ENCODE measurements around the gene ABCG8.

DNA sequence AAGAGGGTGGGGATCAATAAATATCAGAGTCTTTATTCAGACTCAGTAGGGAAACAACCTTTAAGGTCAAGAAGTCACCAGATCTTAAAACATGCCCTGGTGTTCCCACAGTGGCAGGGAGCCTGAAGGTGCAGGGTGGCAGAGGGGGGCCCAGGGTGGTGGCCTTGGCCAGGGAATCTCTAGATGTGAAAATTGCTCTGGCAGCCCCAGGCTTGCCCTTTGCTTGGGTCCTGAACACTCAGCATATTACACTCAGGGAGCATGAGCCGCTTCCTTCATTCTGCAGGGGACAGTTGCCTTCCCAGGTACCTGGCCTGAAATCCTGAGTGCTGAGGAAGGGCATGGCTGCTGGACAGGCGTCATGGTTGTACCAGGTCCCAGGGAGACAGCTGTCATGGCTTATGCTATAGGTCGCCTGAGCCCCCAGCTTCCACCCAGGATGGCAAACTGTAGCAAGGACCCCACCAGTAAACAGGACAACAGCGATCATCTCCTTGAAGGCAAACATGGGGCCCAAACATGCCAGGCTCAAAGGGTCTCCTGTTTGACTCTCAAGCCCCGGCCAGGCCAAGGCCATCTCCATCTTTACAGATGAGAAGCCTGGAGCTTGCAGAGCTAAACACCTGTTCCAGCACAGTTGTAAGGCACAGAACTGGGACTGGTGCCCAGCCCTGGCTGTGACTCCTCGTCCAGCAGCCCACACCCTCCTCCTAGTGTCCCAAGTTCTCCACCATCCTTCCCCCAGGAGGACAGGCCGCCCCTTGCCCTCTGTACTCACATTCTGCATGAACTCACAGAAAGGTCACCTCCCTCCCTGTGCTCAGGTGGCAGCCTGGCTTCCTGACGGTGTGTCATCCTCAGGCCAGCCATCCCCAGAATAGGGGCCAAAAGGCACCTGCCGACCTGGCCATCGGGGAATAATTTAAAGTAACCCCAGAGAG lies 14.6 kb downstream of the ABCG8 start:
- TF ChIP-seq SP2 (IDR thresholded peaks at IDR 0.05; ENCODE audit: extremely low read depth, low read depth, low read length, poor library complexity, severe bottlenecking) (no peak), PURB (CRISPR knock-in tag; IDR thresholded peaks at IDR 0.05; ENCODE audit: low read depth) (no peak), CBX2 (IDR thresholded peaks at IDR 0.05; ENCODE audit: insufficient read depth, low read length, poor library complexity, severe bottlenecking) (no peak), RFX5 (IDR thresholded peaks at IDR 0.05; ENCODE audit: low read depth, low read length) (no peak), ELF4 (CRISPR knock-in tag; IDR thresholded peaks at IDR 0.05) (no peak), ZNF12 (CRISPR knock-in tag; IDR thresholded peaks at IDR 0.05) (no peak)
- TF ChIP-seq, protein P1, sequence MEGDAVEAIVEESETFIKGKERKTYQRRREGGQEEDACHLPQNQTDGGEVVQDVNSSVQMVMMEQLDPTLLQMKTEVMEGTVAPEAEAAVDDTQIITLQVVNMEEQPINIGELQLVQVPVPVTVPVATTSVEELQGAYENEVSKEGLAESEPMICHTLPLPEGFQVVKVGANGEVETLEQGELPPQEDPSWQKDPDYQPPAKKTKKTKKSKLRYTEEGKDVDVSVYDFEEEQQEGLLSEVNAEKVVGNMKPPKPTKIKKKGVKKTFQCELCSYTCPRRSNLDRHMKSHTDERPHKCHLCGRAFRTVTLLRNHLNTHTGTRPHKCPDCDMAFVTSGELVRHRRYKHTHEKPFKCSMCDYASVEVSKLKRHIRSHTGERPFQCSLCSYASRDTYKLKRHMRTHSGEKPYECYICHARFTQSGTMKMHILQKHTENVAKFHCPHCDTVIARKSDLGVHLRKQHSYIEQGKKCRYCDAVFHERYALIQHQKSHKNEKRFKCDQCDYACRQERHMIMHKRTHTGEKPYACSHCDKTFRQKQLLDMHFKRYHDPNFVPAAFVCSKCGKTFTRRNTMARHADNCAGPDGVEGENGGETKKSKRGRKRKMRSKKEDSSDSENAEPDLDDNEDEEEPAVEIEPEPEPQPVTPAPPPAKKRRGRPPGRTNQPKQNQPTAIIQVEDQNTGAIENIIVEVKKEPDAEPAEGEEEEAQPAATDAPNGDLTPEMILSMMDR (IDR thresholded peaks at IDR 0.05 in 2 of 3, conservative IDR thresholded peaks at IDR 0.05 in 1 of 3; ENCODE audit: insufficient read depth in 2 of 3, low read depth in 1 of 3, low read length in 3 of 3), result no peak
- TF ChIP-seq, protein P2, sequence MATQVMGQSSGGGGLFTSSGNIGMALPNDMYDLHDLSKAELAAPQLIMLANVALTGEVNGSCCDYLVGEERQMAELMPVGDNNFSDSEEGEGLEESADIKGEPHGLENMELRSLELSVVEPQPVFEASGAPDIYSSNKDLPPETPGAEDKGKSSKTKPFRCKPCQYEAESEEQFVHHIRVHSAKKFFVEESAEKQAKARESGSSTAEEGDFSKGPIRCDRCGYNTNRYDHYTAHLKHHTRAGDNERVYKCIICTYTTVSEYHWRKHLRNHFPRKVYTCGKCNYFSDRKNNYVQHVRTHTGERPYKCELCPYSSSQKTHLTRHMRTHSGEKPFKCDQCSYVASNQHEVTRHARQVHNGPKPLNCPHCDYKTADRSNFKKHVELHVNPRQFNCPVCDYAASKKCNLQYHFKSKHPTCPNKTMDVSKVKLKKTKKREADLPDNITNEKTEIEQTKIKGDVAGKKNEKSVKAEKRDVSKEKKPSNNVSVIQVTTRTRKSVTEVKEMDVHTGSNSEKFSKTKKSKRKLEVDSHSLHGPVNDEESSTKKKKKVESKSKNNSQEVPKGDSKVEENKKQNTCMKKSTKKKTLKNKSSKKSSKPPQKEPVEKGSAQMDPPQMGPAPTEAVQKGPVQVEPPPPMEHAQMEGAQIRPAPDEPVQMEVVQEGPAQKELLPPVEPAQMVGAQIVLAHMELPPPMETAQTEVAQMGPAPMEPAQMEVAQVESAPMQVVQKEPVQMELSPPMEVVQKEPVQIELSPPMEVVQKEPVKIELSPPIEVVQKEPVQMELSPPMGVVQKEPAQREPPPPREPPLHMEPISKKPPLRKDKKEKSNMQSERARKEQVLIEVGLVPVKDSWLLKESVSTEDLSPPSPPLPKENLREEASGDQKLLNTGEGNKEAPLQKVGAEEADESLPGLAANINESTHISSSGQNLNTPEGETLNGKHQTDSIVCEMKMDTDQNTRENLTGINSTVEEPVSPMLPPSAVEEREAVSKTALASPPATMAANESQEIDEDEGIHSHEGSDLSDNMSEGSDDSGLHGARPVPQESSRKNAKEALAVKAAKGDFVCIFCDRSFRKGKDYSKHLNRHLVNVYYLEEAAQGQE (IDR thresholded peaks at IDR 0.05; ENCODE audit: borderline replicate concordance), result no peak
- TF ChIP-seq, protein P2 (CRISPR knock-in tag; IDR thresholded peaks at IDR 0.05; ENCODE audit: low read depth), result no peak
- TF ChIP-seq, protein P3, sequence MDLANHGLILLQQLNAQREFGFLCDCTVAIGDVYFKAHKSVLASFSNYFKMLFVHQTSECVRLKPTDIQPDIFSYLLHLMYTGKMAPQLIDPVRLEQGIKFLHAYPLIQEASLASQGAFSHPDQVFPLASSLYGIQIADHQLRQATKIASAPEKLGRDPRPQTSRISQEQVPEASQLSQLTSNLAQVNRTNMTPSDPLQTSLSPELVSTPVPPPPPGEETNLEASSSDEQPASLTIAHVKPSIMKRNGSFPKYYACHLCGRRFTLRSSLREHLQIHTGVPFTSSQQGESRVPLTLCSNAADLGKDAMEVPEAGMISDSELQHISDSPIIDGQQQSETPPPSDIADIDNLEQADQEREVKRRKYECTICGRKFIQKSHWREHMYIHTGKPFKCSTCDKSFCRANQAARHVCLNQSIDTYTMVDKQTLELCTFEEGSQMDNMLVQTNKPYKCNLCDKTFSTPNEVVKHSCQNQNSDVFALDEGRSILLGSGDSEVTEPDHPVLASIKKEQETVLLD (IDR thresholded peaks at IDR 0.05), result no peak

Data from K562 (cell line).